NCI-H82 treated with DMSO at 0.1 percent for 48 hours (cell line): ENCODE measurements around the gene CD247.
"Not testable (repeated sequence)": the region's sequence is repeated elsewhere in the genome, so short reads cannot be mapped to it uniquely, and the experiment has no call there.

Source experiments
- DNase-seq: peaks from one replicate; lab custom pipeline; 2025; ENCODE audit not compliant: unreplicated experiment; lab: John Stamatoyannopoulos, UW

CD247 gene

DNA sequence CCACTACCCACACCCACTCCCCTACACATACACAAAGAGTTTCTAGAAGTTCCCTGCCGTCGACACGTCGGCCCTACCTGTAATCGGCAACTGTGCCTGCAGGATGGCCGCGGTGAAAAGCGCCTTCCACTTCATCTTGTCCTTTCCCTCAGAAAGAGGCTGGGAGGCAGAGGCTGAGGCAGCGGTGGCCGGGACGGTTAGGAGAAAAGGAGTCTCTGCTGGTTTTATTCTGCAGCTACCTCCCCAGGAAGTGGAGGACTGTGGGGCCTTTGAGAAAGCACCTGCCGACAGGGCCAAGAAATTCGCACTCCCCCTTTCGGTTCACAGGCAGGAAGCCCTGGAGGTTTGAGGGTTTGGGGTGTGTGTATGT, at the start of gene CD247:
TSS of gene CD247 (minus strand) at position 199 of the 370 bp plus-strand sequence. CDS start at position 135, 64 bp downstream.
- no peak for DNase-seq

DNA sequence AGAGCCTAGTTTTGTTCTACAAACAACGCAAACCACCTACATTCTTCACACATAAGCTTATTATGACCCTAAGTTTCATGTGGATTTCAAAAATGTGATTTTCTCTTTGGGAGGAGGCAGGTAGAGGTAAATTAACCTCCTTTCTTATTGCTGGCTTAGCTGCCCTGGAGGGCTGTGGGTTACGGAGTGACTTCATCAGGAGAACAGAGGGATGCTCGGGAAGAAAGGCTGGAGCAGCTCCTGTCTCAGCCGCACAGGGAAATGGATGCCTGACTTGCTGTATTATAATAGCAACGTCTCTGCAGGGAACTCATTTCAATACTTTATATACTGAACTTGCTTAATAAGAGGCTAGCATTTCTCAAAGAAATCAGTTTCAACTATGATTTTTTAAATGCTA, 49.3 kb upstream of the CD247 start:
- DNase-seq, result no peak

DNA sequence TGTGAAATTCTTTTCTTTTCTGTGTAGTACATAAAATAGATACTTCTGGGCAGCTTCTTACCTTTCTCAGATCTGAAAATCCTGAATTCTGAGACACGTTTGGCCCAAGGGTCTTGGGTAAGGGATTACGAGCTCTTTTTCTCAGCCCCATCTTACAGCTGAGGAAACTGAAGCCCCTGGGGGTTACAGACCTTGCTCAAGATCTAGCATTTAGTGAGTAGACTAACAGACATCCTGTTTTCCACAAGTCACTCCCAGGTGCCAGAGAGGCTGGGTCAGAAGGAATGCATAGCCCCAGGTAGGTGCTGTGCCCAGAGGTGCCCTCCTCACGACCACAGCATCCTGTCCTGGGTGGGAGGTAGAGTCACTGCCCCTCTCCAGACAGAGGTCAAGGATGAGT, 48.4 kb upstream of the CD247 start:
- no peak for DNase-seq

DNA sequence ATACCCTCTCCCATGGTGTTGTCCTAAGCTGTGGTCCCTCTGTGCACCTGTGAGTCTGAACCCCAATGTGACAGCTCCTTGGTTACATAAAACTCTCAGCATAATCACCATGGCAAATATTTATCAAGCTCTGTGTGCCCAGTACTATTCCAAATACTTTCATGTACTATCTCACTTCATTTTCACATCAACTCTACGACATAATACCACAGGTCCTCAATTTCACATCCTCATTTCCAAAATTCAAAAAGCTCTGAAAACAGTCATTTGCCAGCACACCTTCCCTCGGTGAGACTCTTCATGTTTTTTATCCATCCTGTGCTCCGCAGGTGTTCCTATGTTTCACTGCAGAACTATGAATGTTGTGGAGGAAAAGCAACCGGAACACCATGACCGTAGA, 47.6 kb upstream of the CD247 start:
- no peak for DNase-seq

DNA sequence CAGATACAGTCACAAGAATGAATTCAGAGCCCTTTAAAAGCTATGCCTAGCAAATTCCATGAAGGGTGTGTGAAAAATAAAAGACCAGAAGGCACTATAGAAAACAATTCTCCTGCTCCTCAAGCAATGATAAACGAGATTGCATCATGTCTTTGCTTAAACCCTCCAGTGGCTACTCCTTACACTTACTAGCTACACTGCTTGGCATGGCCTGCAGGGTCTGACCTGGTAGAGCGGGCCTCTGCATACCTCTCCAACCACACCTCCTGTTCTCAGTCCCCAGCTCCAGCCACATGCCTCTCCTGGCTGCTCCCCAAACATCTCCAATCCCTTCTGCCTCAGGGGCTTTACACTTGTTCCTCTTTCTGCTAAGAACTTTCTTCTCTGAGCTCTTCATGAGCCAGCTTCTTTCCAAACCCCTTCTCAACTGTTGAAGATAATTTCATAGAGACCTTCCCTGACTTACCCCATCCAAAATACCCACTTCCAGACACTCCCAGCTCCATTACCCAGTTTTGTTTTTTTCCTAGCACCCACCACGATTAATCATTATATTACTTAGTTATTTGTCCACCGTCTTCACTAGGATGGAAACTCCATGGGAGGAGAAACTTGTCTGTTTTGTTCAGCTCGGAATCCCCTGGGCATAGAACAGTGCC, 46.4 kb upstream of the CD247 start:
- DNase-seq, result no peak

DNA sequence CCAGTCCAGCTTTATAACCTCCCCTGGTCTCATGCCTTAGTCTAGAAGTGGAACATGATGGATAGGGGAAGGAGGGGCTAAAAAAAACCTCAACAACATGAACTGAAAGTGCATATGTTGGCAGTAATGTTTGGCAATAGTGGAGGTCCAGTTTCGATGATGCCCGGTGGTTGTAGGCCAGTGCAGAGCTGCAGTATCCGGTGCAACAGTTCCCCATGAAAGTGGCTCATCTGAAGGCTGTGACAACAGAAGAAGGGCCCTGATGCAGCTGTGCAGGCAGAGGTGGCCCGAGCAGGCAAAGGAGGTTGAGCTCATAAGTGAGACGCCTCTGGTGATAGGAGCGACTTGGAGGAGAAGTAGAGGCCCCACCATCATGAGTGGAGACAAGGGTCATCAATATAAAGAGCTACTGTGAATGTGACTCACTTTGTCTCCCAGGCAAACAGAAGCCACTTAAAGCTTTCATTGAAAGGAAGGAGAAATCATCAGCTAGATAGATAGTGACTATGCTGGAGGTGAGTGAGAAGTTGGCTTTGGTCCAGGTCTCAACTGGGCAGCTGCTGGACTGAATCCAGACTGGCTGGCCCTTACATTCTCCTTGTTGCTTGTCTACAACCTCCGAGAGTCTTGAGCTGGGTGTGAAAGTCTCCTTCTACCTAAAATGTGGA, 45.4 kb upstream of the CD247 start:
- DNase-seq, result no peak

DNA sequence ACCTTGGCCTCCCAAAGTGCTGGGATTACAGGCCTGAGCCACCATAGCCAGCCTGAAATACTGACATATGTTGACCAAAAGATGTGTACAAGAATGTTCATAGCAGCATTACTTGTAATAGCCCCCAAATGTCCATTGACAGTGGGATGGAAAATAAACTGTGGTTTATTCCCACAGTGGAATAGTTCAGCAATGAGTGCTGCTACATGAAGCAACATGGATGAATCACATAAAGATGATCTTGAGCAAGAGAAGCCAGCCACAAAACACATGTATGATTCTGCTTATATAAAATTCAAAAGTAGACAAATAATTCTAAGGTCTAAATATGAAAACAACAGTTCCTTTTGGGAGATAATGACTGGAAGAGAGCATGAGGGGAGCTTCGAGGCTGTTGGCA, 44.4 kb upstream of the CD247 start:
- DNase-seq, result no peak

DNA sequence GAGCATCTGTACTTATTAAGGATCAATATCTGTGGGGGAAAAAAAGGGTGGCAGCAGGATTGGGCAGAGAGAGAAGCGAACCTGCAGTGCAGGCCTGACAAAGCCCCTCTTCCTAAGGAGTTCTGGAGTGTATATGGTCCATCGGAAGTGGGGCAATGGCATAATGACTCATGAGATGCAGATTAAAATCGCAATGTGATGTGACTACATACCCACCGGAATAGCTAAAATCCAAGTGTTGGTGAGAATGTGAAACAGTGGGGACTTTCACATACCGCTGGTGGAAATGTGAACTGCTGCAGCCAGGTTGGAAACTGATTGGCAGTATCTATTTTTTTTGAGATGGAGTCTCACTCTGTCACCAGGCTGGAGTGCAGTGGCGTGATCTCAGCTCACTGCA, 43.4 kb upstream of the CD247 start:
- no peak for DNase-seq

DNA sequence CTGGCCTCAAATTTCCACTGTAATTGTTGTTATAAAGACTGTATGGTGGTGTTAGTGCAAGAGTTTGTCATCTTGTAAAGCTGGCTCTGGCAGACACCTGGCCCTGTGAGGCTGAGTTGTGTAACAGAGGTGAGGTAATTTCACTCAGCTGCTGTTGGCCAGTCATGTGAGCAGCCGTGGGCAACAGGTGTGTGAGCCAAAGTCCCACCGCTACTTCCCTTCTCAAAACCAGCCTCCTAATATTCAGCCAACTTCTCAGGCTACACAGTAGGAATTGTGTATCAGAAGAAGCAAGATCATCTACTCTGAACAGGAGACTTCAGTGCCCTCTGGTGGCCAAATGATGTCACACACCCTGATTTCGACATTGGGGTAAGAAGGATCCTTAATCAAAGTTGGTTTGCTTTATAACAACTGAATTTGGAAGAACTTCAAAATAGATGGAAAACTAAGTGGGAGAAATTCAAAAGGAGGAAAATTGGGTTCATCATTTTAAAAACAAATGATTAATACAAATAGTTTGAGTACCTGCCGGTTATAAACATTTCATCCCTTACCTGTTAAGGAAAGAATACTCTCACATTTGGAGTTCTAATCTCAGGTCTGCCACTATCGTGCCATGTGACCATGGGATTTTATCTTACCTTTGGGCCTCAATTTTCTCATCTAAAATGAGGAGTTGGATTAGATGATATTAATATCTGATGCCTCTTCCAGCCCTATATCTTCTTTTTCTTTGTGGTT, 37.8 kb upstream of the CD247 start:
- DNase-seq, result peak; percentile 53

DNA sequence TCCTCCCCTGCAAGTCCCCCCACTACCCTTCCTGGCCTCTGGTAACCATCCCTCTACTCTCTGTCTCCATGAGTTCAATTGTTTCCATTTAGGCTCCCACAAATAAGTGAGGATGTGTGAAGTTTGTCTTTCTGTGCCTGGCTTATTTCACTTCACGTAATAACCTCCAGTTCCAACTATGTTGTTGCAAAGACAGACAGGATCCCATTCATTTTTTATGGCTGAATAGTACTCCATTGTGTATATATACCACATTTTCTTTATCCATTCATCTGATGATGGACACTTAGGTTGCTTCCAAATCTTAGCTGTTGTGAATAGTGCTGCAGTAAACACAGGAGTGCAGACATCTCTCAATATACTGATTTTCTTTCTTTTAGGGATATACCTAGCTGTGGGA, 36.7 kb upstream of the CD247 start:
- not testable (repeated sequence) for DNase-seq

DNA sequence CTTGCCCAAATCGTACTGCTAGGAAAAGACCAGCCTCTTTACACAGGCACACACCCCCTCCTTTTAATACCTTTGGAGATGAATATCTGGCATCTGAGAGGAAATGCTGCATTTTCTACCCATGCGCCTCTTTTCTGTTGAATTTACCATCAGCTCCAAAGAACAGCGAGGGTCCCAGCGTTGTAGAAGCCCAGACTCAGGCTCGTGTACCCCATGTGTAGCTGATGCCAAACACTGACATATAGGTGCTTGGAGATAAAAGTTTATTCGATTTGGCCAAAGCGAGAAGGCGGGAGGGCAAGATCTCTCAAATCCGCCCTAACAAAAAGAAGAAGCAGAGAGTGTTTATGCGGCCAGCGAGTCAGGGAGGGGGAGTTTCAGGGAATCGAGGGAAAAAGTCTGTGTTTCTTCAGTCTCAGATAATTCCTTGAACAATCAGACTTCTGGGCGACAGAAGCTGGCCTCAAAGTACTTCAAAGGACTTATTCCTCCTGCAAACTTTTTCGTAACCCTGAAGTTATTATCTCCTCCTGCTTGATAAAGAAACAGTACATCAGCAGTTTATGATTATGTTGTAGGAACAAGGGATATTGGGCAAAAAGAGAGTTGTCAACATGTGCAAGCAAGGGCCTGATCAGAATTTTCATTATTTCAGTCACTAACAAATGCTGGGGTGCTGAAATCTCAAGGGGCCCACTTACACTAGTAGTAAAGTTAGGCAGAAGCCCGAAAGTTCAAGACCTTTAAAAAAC, 35.9 kb upstream of the CD247 start:
- DNase-seq, result no peak

DNA sequence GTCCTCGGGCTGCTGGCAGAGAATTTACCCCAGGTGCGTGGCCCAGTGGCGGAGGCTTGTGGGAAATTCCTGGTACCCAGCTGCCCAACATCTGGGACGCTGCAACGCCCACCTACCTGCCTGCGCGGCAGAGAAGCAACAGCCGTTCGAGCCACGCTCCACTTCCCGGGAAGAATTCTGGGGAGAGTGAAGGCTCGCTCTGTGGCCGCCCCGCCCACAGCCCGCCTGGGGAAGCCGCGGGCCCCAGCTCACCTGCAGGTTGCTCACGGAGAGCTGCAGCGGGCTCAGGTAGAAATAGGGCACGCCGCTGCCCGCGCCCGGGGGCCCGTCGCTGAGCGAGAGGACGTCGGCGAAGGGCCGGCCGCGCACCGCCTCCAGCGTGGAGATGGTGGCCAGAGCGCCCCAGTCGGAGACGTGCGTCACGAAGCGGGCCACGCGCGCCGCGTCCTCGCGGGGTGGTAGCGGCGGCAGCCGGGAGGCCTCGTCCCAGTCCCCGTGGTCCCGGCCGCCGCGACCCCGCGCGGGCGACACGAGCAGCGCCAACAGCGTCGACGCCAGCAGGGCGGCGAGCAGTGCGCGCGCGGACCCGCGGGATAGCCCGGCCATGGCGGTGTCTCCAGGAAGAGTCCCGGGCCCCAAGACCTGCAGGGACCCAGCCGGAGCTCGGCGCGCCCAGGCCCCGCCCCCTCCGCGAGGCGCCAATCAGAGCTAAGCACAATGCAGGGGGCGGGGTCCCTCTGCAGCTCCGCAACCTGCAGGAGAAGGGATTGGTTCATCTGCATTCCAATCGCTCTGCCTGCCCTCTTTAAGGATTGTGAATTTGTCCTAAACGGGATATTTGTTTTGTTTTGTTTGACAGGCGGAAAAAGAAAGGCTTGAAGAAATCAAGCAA, 35.1 kb upstream of the CD247 start, which contains the start of gene CREG1:
TSS of gene CREG1 (minus strand) at position 627 of the 892 bp plus-strand sequence.
- peak; percentile 89 for DNase-seq

DNA sequence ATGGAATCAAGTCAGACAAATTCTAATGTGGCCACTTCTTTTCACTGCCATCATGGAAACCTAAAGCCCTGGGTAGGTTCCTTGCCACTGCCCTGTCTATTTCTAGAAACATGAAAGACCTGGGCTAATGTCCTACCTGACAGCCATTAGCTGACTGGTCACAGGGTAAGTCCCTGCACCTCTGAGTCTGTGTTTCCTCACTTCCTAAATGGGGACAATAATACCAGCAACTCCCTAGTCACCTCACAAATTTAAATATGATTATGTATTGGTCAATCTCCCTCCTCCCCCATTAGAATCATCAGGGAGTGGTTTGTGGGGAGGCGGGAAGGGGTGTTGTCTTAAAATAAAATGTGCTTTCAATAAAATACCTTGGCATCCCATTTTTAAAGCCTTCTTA, 33.0 kb upstream of the CD247 start:
- DNase-seq, result no peak

DNA sequence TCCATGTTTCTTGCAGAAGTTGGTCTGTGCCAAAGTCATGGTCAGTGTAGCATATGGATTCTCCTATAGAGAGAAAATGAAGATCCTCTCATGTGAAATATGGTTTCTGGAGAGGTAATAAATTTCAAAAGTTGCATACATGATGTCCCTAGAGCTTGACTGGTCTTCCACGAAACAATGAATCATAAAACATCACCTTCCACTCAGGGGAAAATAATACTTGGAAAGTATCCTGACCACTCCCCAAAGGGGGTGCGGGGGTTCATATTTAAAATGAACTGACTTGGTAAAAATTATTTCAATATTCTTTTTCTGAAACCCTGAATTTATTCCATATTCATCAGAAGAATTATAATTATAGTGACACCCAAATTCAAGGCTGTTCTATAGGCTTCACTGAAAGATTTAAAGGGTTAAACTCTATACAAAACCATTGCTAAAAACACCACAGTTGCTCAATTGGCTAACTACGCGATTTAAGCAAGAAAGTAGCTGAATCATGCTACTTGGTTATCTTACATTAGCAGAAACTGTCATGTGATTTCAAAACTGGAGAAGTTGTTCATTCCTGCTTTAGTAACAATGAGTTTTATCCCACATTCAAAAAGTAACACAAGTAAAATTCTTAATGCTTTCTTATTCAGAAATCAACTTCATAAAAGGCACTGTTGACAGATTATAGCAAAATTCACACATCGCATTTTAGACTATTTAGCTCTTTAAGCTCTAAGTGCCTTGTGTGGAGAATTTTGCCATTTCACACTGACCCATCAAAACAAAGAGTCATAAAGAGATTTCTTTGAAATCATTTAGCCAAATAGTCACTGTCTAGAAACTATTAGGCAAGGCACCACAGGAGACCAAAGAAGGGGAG, 30.0 kb upstream of the CD247 start:
- DNase-seq, result no peak

DNA sequence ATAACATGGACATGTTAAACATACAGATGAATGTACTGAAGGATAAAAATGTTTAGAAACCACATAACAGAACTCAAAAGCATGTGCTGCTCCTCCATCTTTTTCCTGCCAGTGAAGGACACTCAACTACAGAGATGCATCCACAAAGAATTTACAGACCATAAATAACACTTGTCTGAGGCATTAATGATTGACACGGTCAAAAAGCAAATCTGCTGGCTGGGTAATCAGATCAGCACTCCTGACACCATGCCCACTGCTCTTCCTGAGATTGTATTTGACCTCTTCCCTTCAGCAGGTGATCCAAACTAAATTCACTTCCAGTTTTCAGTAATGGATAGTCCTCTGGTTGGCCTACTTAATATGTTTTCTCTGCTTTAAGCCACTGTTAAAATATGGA, 28.6 kb upstream of the CD247 start:
- no peak for DNase-seq

DNA sequence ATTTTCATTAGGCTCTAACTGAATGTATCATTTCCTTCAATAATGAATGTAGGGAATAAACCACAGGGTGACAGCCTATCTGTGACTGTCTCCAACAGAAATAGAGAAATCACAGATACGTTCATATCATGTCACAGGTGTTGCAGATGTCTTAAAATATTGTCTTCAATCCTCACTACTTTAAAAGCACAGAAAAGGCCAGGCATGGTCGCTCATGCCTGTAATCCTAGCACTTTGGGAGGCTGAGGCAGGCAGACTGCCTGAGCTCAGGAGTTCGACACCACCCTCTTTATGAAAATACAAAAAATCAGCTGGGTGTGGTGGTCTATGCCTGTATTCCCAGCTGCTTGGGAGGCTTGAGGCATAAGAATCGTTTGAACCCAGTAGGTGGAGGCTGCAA, 27.0 kb upstream of the CD247 start:
- no peak for DNase-seq

DNA sequence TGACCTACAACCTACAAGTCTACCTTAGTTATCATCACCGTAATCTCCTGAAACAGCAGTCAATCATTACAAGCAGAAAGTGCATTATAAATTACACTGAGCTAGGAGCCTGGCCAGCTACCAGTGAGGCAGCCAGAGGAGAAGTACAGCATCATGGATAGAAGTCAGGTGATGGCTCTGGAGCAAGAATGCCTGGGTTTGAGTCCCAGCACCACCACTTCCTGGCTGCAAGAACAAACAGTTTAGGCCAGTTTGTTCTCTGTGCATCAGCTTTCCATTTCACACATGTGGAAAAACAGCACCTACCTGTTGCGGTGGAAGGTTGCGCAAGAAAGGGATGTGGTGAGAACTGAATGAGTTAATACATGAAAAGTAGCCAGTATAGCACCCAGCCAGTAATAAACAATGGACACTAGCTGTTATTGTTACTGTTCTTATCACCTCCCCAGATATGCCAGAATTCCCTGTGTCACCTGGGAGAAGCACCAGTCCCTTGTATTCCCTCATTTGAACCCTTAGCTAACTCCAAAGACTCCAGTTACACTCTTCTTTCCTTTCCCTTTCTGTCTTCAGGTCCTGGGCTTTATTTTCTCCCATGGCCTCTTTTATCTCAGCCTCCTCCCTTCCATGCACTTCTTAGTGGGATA, 26.2 kb upstream of the CD247 start:
- DNase-seq, result no peak

DNA sequence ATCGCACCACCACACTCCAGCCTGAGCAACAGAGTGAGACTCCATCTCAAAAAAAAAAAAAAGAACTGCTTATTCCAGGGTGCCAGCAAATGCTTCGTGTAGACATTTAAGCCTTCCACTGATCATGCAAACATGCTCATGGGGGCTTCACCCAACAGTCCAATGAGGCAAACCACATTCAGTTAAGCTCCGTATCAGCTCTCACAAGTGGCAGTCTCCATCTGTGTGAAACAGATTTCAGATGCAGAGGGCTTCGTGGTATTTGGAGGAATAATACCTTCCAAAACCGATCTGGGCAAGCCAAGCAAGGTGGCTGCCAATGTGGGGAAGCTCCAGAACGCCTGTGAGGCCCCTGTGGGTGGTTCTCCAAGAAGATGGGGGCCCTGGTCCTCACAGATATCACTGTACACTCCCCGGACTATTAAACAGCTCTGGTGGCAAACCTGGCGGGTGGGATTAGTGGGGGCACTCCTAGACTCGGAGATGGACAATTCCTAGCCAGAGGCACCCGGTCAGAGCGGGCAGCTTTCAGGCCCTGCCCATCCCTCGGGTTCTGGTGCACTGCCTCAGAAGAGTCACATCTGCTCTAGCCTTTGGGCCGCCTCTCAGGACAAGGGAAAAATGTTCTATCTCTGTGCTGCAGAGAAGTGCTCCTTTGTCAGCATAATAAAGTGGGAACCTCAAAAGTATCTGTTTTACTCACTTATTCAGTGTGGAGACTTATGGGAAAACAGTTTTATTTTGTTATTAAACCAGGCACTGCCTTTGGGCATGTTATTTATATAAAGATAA, 25.1 kb upstream of the CD247 start:
- no peak for DNase-seq
